HT-29 (cell line): ENCODE data around the gene CABP5. TPM values are rescaled to one million over a fixed set of nuclear protein-coding genes. Genes with fewer than 3 reads are reported as not detected.
"Not testable (repeated sequence)": the region's sequence is repeated elsewhere in the genome, so short reads cannot be mapped to it uniquely, and the experiment has no call there.

ENCODE experiments used
- DNase-seq: peaks from one replicate; pipeline ENCODE4 v3.0.0-alpha.2; 2015; ENCODE audit warnings: low spot score
- total RNA-seq: library from RNA; depleted of rRNA; stranded (reverse); fragments of >200 nt; shearing (Covaris generic); gene quantifications from 2 replicates; pipeline ENCODE4 v1.2.3, GENCODE V29; 2014; rRNA removed

CABP5 gene
- not detected in 2 replicates for total RNA-seq

DNA sequence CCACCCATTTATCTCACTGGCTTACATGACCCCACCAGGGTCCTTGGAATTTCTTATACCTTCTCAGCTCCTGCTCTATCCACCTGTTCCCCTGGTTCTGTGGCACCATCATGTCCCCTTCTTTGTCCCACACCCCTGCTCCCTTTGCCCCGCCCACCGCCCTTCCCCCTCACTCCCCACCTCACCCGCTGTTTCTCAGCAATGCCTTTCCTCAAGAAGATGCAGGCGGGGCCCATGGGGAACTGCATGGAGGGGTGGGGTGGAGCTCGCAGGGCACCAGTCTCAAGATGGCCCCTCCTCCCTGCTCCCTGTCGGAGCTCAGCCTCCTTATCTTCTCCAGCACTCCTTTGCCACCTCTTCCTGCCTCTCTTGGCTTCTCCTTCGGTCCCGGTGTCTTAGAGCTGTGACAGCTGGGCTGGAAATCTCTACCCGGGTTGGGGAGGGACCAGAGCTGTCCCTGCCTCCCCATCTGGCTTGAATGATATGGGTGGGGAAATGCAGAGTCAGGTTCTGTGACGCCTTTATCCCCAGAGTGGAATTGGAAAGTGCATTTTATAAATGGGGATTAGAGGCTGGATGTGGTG, at the start of gene CABP5:
TSS of gene CABP5 (minus strand) at position 405 of the 584 bp plus-strand sequence. CDS start at position 248, 157 bp downstream.
- no peak for DNase-seq

DNA sequence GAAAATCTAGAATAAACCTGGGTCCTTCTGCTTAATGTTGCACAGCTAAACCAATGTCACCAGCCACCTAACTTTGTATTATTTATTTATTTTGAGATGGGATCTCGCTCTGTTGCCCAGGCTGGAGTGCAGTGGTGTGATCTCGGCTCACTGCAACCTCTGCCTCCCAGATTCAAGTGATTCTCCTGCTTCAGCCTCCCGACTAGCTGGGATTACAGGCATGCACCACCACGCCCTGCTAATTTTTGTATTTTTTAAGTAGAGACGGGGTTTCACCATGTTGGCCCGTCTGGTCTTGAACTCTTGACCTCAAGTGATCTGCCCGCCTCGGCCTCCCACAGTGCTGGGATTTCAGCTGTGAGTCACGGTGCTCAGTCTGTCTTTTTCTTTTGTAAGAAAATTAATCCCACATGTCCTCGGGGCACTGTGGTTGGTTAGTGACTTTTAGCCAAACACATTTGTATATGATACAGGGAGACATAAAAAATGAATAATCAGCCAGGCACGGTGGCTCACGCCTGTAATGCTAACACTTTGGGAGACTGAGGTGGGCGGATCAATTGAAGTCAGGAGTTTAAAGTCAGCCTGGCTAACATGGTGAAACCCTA, 47.3 kb upstream of the CABP5 start:
- DNase-seq, result not testable (repeated sequence)

DNA sequence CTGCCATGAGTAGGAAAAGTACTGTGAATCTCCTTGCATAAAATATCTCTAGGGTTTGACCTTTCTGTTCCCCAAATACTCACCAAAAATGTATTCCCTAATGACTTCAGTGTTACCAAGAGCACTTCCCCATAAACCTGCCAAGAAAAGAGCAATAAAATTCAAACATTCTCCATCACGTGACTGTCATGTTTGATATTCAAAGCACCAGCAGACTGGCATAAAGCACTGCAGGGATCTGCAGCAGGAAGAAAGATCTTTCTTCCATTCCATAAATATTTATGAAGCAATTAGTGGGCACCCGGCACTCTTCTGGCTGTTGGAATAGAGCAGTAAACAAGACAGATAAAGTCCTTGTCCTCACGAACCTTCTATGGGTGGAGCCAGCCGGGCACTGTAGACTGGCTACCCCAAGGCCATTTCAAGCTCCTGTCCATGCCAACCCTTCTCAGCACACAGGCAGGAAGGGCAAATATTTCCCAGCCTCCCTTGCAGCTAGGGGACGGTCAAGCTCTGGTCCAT, 46.5 kb upstream of the CABP5 start:
- DNase-seq, result peak; percentile 25

DNA sequence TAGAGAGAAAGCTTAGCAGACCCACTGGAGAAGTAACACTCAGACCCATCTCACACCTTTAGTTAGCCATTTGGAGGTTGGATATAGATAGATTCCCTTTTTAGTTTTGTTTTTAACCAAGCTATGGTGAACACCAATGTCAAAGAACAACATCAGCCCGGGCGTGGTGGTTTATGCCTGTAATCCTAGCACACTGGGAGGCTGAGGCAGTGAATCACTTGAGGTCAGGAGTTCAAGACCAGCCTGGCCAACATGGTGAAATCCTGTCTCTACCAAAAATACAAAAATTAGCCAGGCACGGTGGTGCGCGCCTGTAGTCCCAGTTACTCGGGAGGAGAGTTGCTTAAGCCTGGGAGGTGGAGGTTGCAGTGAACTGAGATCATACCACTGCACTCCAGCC, 45.1 kb upstream of the CABP5 start:
- DNase-seq, result not testable (repeated sequence)

DNA sequence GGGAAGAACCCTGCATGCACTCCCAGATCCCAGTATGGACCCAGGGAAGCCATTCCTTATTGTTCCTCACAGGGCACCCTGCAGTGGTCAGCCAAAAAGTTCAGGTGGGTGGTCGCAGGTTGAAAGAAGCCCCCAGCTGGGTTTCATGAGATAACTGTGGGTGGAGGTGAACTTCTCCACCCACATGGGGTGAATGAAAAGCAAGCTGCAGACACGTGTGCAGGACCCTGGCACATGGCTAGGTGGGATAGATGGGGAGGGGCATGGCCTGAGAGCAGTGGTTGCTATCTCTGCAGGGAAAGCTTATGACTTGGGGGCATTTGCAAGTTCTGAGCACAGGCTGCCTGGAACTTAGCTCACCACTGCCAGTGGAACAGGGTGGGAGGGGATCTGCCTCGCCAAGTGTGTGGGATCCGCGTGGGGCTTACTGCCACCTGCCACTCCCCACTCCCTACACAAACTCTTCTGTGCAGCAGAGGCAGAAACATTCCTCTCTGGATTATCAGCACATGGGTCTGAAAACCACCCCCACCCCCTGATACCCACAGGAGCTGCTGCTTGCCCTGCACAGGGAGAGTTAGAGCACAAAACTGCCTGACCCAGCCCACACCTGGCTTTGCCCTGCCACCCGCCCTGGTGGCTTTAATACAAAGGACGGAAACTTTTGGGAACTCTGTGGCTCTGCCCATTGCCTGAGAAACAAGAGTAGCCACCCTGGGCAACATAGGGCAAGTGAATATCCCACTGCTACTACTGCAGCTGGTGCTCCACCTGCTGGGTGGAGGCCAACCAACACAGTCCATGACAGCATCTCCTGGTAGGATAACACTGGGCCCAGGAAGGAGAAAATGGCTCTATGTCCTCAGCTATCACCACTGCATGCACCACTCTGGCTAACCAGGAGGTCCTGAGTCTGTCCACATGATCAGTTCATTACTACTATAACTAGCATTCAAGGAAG, 42.3 kb upstream of the CABP5 start:
- DNase-seq, result peak; percentile 48

DNA sequence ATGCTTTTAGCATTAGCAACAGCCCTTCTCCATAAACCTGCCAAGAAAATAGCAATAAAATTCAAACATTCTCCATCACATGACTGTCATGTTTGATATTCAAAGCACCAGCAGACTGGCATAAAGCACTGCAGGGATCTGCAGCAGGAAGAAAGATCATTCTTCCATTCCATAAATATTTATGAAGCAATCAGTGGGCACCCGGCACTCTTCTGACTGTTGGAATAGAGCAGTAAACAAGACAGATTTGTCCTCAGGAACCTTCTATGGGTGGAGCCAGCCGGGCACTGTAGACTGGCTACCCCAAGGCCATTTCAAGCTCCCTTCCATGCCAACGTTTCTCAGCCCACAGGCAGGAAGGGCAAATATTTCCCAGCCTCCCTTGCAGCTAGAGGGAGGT, 41.2 kb upstream of the CABP5 start:
- DNase-seq, result no peak

DNA sequence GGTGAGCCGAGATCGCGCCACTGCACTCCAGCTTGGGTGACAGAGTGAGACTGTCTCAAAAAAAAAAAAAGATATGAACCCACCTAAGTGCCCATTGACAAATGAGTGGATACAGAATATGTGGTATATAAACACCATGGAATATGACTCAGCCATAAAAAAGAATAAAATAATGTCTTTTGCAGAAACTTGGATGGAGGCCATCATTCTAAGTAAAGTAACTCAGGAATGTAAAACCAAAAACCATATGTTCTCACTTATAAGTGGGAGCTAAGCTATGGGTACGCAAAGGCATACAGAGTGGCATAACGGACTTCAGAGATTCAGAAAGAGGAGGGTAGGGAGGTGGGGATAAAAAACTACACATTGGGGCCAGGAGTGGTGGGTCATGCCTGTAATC, 37.2 kb upstream of the CABP5 start:
- DNase-seq, result no peak

DNA sequence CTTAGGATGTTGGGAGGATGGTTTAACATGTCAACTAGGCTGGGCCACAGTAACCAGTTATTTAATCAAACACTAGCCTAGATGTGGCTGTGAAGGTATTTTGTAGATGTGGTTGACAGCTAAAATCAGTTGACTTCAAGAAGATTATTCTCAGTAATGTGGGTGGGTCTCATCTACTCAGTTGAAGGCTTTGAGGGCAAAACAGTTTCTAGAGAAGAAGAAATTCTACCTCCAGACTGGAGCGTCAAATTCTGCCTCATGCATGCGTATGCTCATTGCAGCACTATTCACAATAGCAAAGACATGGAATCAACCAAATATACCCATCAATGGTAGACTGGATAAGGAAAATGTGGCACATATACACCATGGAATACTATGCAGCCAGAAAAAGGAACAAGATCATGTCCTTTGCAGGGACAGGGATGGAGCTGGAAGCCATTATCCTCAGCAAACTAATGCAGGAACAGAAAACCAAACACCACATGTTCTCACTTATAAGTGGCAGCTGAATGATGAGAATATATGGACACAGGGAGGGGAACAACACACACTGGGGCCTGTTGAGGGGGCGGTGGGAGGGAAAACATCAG, 26.4 kb upstream of the CABP5 start:
- not testable (repeated sequence) for DNase-seq

DNA sequence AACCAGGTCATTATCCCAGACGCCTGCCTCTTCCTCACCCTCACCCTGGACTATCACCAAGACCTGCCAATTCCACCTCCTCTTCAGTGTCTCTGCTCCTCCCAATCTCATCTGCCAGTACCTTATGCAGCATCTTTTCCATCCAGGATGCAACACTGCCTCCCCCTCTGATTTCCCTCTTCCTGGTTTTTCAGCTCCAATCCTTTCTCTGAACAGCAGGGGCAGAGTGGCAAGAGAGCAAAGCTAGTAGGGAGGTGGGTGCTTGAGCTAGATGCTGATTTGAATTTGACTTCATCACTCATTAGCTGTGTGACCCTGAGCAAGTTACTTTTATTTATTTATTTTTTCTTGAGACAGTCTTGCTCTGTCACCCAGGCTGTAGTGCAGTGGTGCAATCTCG, 25.6 kb upstream of the CABP5 start:
- no peak for DNase-seq

DNA sequence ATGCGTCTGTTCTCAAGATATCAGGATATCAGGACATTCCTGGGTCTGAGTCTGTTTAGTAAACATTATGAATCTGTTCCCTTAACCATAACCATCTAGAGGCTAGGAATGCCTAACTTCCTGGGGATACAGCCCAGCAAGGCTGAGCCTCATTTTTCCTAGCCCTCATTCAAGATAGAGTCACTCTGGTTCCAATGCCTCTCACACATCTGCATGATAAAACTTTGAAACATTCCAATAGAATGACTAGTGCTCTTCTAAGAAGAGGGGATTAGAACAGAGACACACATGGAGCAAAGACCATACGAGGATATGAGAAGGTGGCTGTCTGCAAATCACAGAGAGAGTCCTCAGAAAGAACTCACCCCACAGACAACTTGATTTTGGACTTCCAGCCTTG, 20.6 kb upstream of the CABP5 start:
- no peak for DNase-seq

DNA sequence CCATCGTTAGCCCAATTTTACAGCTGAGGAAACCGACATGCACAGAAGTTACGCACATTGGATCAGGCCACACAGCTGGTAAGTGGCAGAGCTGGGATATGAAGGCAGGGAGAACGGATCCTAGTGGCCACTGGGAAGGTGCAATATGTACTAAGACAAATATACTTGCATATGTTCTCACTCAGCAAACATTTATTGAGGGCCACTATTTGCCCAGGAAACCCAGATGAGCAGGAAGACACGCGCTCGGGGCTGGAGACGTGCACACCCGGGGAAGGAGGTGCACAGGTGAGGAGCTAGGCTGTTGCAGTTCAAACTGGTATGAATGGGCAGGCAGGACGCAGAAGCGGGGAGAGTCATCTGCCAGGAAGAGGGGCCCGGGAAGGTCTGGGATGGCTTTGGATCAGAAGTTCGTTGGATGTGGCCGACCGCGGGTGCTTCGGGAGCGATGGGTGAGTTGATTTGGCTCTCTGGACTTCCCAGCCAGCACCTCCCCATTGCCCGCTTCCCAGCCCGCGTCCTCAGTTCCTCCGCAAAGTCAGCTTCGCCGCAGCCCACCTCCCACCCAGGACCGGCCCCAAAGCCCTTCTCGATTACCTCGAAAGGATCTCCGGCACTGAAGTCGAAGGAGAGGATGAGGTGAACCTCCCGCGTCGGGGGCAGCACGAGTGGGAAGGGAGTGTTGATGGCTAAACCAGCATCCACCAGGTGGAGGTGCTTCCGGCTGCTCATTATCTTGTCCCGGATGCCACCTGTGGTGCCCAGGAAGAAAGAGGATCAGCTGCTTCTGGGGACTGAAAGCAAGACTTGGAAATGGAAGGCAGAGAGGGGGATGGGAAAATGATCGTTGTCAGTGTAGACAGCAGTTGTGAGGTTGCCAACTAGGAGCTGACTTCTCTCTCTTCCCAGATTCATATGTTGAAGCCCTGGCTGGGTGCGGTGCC, 17.8 kb upstream of the CABP5 start:
- no peak for DNase-seq

DNA sequence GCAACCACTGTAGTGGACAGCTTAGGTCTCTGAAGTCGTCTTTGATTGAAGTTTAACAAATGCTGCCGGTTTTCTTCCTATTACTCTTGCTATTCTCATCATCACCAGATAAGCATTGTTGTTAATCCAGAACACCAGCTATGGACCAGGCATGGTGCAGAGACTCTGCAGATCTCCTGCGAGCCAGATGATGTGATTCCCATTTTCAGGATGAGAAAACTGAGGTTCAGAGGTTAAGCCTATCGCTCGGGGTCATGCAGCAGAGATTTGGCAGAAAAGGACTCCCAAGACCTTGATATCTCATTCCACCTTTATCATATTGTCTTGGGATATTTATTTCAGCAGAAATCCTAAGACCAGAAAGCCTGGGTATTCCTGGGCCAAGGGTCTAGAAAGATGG, 16.5 kb upstream of the CABP5 start:
- DNase-seq, result no peak

DNA sequence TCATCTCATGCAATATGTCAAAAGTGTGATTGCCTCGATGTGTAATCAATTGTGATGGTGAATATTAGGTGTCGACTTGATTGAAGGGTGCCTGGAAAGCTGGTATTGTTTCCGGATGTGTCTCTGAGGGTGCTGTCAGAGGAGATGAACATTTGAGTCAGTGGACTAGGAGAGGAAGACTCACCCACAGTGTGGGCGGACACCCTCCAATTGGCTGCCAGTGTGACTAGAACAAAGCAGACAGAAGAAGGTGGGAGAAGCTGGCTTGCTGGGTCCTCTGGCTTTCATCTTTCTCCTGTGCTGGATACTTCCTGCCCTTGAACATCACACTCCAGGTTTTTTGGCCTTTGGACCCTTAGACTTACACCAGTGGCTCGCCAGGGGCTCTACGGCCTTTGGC, 15.5 kb upstream of the CABP5 start:
- no peak for DNase-seq

DNA sequence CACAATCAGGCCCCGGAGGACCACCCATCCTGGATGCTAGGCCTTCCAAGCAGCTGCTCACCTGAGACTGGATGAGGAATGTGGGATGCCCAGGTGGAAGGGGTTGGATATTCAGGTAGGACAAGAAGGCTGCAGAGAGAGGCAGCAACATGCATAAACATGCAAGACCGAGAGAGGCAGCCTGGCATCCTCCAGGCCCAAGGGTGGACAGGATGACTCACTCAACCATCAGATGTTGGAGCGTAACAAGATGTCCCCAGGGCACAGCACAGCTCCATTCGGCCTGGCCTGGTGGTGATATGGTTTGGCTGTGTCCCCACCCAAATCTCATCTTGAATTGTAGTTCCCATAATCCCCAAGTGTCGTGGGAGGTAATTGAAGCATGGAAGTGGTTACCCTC, 10.0 kb upstream of the CABP5 start:
- no peak for DNase-seq

DNA sequence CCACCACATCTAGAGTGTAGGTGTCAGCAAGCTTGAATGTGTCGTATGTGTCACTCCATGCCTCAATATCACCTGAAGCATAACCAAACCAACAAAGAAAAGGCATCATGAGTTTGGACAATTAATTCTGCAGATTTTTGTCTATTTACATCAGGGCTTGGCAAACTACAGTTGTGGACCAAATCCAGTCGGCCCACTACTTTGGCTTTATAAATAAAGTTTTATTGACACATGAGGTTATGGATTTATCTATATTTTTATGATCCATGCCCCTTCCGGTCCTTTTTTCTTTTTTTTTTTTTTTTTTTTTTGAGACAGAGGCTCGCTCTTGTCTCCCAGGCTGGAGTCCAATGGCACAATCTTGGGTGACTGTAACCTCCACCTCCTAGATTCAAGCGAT, 9.2 kb upstream of the CABP5 start:
- no peak for DNase-seq

DNA sequence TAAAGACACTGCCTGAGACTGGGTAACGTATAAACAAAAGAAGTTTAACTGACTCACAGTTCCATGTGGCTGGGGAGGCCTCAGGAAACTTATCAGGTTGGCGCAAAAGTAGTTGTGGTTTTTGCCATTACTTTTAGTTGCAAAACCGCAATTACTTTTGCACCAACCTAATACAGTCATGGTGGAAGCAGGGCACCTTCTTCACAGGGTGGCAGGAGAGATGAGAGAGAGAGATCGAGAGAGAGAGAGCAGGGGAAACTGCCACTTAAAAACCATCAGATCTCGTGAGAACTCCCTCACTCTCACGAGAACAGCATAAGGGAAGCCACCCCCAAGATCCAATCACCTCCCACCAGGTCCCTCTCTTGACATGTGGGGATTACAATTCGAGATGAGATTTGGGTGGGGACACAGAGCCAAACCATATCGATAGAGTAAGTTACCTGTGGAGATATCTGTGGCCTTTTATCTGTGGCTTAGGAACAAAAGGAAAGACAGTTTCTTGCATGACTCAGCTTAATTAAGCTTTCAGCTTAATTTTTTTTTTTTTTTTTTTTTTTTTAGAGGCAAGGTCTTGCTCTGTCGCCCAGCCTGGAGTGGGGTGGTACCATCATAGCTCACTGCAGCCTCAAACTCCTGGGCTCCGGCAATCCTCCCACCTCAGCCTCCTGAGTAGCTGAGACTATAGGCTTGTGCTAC, 7.6 kb upstream of the CABP5 start:
- DNase-seq, result no peak

DNA sequence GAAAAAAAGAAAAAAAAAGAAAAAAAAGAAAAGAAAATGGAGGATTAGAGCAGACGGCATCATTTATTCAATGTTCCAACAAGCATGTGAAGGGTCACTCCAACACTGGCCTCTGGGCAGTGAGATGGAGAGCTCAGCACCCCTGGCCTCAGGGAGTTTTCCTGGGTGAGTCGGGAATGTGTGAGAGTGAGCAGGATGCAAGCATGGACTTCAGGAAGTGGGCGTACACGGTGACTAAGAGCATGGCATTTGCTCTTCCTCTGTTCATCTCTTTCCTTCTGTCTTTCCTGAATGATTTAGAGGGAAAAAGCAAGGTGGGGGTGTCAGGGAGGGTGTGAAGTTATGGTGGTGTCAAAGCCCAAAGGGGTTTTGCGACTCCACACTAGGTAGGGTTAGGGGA, 682 bp upstream of the CABP5 start:
- no peak for DNase-seq

DNA sequence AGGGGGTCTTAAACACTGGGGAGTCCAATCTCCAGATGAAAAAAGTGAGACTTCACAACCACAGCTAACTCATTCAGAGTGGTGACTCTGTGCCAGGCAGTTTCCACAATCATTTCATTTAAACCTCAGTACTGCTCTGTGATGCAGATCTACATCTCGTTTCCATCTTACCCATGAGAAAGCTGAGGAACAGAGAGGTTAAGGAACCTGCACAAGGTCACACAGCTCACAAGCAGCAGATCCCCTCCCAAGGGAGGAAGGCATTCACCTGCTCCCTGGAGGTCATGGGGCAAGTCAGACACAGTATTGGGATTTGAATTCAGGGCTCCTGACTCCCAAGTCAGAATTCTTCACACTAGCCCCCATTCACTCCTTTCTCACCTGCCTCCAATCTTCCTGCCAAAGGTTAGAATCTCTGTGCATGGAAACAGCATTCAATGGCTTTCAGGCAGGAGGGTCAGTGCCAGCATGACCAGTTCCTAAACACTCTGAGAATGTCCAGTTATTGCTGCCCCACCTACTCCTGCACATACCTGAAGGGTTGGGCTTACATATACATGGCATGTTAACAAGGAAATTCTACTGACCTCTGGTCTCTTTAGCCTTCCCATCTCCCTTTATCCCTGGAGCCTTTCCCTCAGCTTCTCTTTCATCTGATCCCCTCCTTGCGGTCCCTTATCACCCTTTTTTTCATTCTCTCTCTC, 1.9 kb downstream of the CABP5 start:
- DNase-seq, result no peak

DNA sequence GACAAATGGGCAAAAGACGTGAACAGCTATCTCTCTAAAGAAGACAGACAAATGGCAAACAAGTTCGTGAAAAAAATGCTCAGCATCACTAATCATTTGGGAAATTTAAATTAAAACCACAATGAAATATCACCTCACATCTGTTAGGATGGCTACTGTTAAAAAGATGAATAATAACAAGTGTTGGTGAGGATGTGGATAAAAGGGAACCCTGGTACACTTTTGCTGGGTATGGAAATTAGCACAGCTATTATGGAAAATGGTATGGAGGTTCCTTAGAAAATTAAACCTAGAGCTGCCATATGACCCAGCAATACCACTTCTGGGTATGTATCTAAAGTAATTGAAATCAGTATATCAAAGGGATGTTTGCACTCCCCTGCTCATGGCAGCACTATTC, 7.1 kb downstream of the CABP5 start:
- no peak for DNase-seq

DNA sequence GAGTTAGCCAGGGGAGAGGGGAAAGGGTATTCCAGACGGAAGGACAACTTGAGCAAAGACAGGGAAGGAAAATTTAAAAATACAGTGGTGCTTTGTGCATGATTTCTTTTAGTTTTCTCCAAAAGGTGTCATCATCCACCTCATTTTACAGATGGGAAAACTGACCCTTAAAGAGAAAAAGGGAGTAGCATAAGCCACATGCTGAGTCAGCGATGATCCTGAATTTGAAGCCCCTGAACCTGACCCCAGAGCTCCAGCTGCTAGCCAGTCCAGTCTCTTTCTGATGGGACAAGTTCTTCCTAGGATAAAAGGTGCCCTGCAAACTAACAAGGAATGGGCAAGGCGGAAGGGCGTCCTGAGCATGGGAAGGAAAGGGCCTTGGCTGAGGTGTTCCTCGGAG, 10.3 kb downstream of the CABP5 start:
- no peak for DNase-seq
